Stimulated activated CD4-positive, alpha-beta T cell treated with anti-CD3 and anti-CD28 coated beads, Interleukin-4, amount 100 ng/mL, for 24 hours (primary cell): ENCODE results near the gene NXN.
"Not testable (repeated sequence)": the region's sequence is repeated elsewhere in the genome, so short reads cannot be mapped to it uniquely, and the experiment has no call there.

Source experiments
- DNase-seq: peaks from one replicate; pipeline ENCODE4 v3.0.0-alpha.2; 2020

Gene NXN

GRCh38 chr17:791829-792228 is 187.7 kb downstream of the NXN start:
- DNase-seq, result no peak

GRCh38 chr17:790874-791247 is 188.7 kb downstream of the NXN start:
- not testable (repeated sequence) for DNase-seq

GRCh38 chr17:789931-790873 is 189.4 kb downstream of the NXN start:
- DNase-seq, result not testable (repeated sequence)

- DNase-seq, result no peak
Measured at GRCh38 chr17:789160-789840, 190.3 kb downstream of the NXN start.

- no peak for DNase-seq
Measured at GRCh38 chr17:788551-788950, 191.0 kb downstream of the NXN start.

- no peak for DNase-seq
Measured at GRCh38 chr17:787641-788221, 191.8 kb downstream of the NXN start.

GRCh38 chr17:785901-786300 is 193.7 kb downstream of the NXN start:
- DNase-seq, result not testable (repeated sequence)

GRCh38 chr17:784143-784542 is 195.4 kb downstream of the NXN start:
- DNase-seq, result no peak

- DNase-seq, result peak; percentile 93
Measured at GRCh38 chr17:781805-782731, 197.5 kb downstream of the NXN start, which contains the start of the genes GLOD4 and MRM3. Gene GLOD4, minus strand, starts transcription at chr17:782280. Its CDS starts 25 bp downstream, at chr17:782255. Gene MRM3, plus strand, starts transcription at chr17:782353. Its CDS starts 26 bp downstream, at chr17:782379.

GRCh38 chr17:778096-778495 is 201.5 kb downstream of the NXN start:
- no peak for DNase-seq

- DNase-seq, result no peak
Measured at GRCh38 chr17:774313-774584, 205.3 kb downstream of the NXN start.

- no peak for DNase-seq
Measured at GRCh38 chr17:773467-774312, 205.9 kb downstream of the NXN start.

GRCh38 chr17:773016-773415 is 206.6 kb downstream of the NXN start:
- no peak for DNase-seq

GRCh38 chr17:767076-767475 is 212.5 kb downstream of the NXN start:
- DNase-seq, result no peak

GRCh38 chr17:760371-760770 is 219.2 kb downstream of the NXN start:
- no peak for DNase-seq

GRCh38 chr17:759964-760363 is 219.6 kb downstream of the NXN start:
- DNase-seq, result no peak

GRCh38 chr17:756010-756567 is 223.5 kb downstream of the NXN start:
- not testable (repeated sequence) for DNase-seq

GRCh38 chr17:755319-755961 is 224.1 kb downstream of the NXN start:
- DNase-seq, result not testable (repeated sequence)

- DNase-seq, result no peak
Measured at GRCh38 chr17:753418-753817, 226.2 kb downstream of the NXN start.

GRCh38 chr17:752620-753219 is 226.9 kb downstream of the NXN start:
- peak; percentile 50 for DNase-seq
